Ovary (tissue), 9 donors: Measurements from ENCODE around the gene CHCHD6. TPM values are rescaled to one million over a fixed set of nuclear protein-coding genes. Genes with fewer than 3 reads are reported as not detected.
A peak's percentile ranks its signal among the peaks of the same experiment; 100 is the strongest.

Source experiments
- DNase-seq, 5 donors: peaks; one replicate each; pipeline ENCODE4 v3.0.0-alpha.2; 2019 to 2020
- H3K27ac ChIP-seq, 2 donors: fragments of 200-600 bp; one replicate each; pipeline versions ENCODE4 v1.5.1 to v1.8.0; 2019 to 2022
- H3K27me3 ChIP-seq: fragments of 200-600 bp; one replicate; pipeline ENCODE4 v1.8.0; 2022
- H3K36me3 ChIP-seq: fragments of 200-600 bp; sonication (generic); one replicate; pipeline ENCODE4 v1.5.1; 2019
- H3K4me1 ChIP-seq: one replicate; pipeline ENCODE4 v1.8.1; 2013; ENCODE audit warnings: mild to moderate bottlenecking, moderate library complexity; ENCODE audit not compliant: insufficient read depth
- H3K4me3 ChIP-seq: fragments of 200-600 bp; sonication (generic); one replicate; pipeline ENCODE4 v1.5.1; 2017
- H3K9me3 ChIP-seq, 2 donors: fragments of 200-600 bp in 1 of 2; sonication (generic) in 1 of 2; one replicate each; pipeline versions ENCODE4 v1.5.1 to v1.8.1; 2013 to 2019; ENCODE audit warnings: mild to moderate bottlenecking in 1 of 2, moderate library complexity in 1 of 2
- CTCF ChIP-seq, 3 donors: fragments of 450-650 bp in 2 of 3; fragments of 200-600 bp in 1 of 3; IDR thresholded peaks; one replicate each; pipeline versions ENCODE4 v1.5.1 to v1.8.0; 2016 to 2022; ENCODE audit warnings: antibody characterized with exemption in 3 of 3, mild to moderate bottlenecking in 1 of 3
- EP300 ChIP-seq: sonication (generic); formaldehyde crosslinking; IDR thresholded peaks from one replicate; pipeline ENCODE4 v1.6.1; 2017; ENCODE audit warnings: antibody characterized with exemption
- POLR2A ChIP-seq: fragments of 450-650 bp; IDR thresholded peaks from one replicate; pipeline ENCODE4 v1.6.1; 2017; ENCODE audit warnings: antibody characterized with exemption, mild to moderate bottlenecking, moderate library complexity
- WGBS, 3 donors: extraction: QIAGEN DNeasy Blood & Tissue Kit in 1 of 3; methylation state at CpG; one replicate each; pipeline versions ENCODE4 v1.1.5 to v1.1.7; 2013 to 2017; 5-methylcytosine and 5-hydroxymethylcytosine counted together
- intact Hi-C, 4 donors: fragments of 100-400 bp; cut with DNase I; formaldehyde crosslinking; loops; one replicate each; pipeline versions ENCODE4 v1.11.0 to v1.15.1; 2022 to 2023
- polyA plus RNA-seq, 2 donors: library from polyadenylated mRNA; stranded (reverse); fragments of 200-250 nt in 1 of 2; fragments of 350-450 nt in 1 of 2; fragmentation: Illumina TruSeq in 1 of 2; extraction: RNeasy Lipid Tissue Mini Kit (QIAGEN cat#74804) in 1 of 2; gene quantifications; one replicate each; pipeline ENCODE4 v1.2.3, GENCODE V29; 2013 to 2014
- total RNA-seq, 7 donors: library from RNA; depleted of rRNA in 2 of 7; stranded (reverse); fragments of >200 nt in 2 of 7; fragmentation: NEBNext Ultra II Directional in 3 of 7; extraction: Animal tissue kit (Norgen Biotek cat#: 25700) in 3 of 7; gene quantifications; one replicate each; pipeline versions ENCODE4 v1.1.0 to v1.2.4, GENCODE V29; 2016 to 2023
- donor health status: DM: no; HTN: no; CAD: no; lungs with moderate emphysema.
- donor health status: DM: no; HTN: no; CAD: no.
- donor health status: Bipolar disorder and iron deficiency.
- donor health status: DM: yes; HTN: yes; CAD: no.
- donor health status: DM: no; HTN: no; CAD: no.
- donor health status: DM: yes; HTN: yes; CAD: no.

Gene CHCHD6
- total and polyA plus RNA-seq, 9 donors = 8.5 to 24.6 (median 19.5) TPM

- Histone ChIP-seq H3K9me3 (no peaks in the 10 kb centered on the region), H3K27ac (no peak overlapping the region), H3K27me3 (no peaks in the 10 kb centered on the region), H3K36me3 (no peaks in the 10 kb centered on the region), H3K4me3 (no peak overlapping the region), H3K4me1 (peaks cover 16% of the 10 kb centered on the region)
- intact Hi-C loops = loop anchor here in 2 of 4 donors (5.0 to 10.0 kb wide), 2 partner anchors 246 to 546 kb away; no protein-coding TSS in a partner anchor
- DNase-seq = no peak
- TF ChIP-seq POLR2A = no peak
- WGBS, 3 donors = 38 to 50% (median 43%) methylated on average over 3 of the region's 3 CpGs
Observed at GRCh38 chr3:126998728-126999127, 294.7 kb downstream of the CHCHD6 start.

- H3K4me1 ChIP-seq = peaks cover 16% of the 10 kb centered on the region
- TF ChIP-seq EP300 (no peak), POLR2A (no peak), CTCF (IDR thresholded peaks at IDR 0.05) (no peak)
- intact Hi-C loops = loop anchor here in 2 of 4 donors (5.0 to 10.0 kb wide), 2 partner anchors 247 to 545 kb away; no protein-coding TSS in a partner anchor
- H3K36me3 ChIP-seq = no peaks in the 10 kb centered on the region
- H3K27me3 ChIP-seq = no peaks in the 10 kb centered on the region
- no peak overlapping the region for H3K27ac ChIP-seq
- no peak for DNase-seq
- WGBS, 3 donors = 76 to 88% (median 85%) methylated on average over 13 to 15 of the region's 15 CpGs
- no peaks in the 10 kb centered on the region for H3K9me3 ChIP-seq
- no peak overlapping the region for H3K4me3 ChIP-seq
Observed at GRCh38 chr3:126999383-126999782, 295.3 kb downstream of the CHCHD6 start.

- Histone ChIP-seq H3K36me3 (no peaks in the 10 kb centered on the region), H3K4me3 (no peak overlapping the region), H3K4me1 (peaks cover 16% of the 10 kb centered on the region), H3K27ac (no peak overlapping the region), H3K27me3 (no peaks in the 10 kb centered on the region), H3K9me3 (no peaks in the 10 kb centered on the region)
- WGBS, 3 donors = 48 to 71% (median 54%) methylated on average over 15 of the region's 15 CpGs
- TF ChIP-seq EP300 = no peak
- no peak for TF ChIP-seq POLR2A
- no peak for TF ChIP-seq CTCF (IDR thresholded peaks at IDR 0.05)
- no peak for DNase-seq
- intact Hi-C loops = no loop called here
Observed at GRCh38 chr3:127000119-127000518, 296.1 kb downstream of the CHCHD6 start.

- Histone ChIP-seq H3K9me3 (no peaks in the 10 kb centered on the region), H3K27ac (no peak overlapping the region), H3K4me3 (no peak overlapping the region), H3K27me3 (no peaks in the 10 kb centered on the region), H3K4me1 (peaks cover 16% of the 10 kb centered on the region), H3K36me3 (no peaks in the 10 kb centered on the region)
- intact Hi-C loops = no loop called here
- 89 to 90% (median 90%) methylated on average over 12 of the region's 12 CpGs for WGBS, 3 donors
- TF ChIP-seq EP300 (no peak), POLR2A (no peak), CTCF (IDR thresholded peaks at IDR 0.05) (no peak)
- DNase-seq = no peak
Observed at GRCh38 chr3:127000761-127001160, 296.7 kb downstream of the CHCHD6 start.

GRCh38 chr3:127001486-127002194 is 297.6 kb downstream of the CHCHD6 start:
- peaks cover 16% of the 10 kb centered on the region for H3K4me1 ChIP-seq
- intact Hi-C loops = no loop called here

More at GRCh38 chr3:127001486-127002194, 297.6 kb downstream of the CHCHD6 start:
- DNase-seq = no peak
- 54 to 58% (median 56%) methylated on average over 23 of the region's 23 CpGs for WGBS, 3 donors
- no peak for TF ChIP-seq EP300
- no peaks in the 10 kb centered on the region for H3K27me3 ChIP-seq
- H3K36me3 ChIP-seq = no peaks in the 10 kb centered on the region
- H3K9me3 ChIP-seq = no peaks in the 10 kb centered on the region
- H3K4me3 ChIP-seq = no peak overlapping the region
- H3K27ac ChIP-seq = peak overlapping the region in 1 of 2 donors; percentile 67
